SK-N-SH treated with all-trans-retinoic acid at 6 μM for 48 hours (cell line): Measurements from ENCODE around the gene CHMP3.

ENCODE experiments used
- ATAC-seq: fragments of 200-7000 bp; cut with Tn5 transposase; 3 replicates; pipeline ENCODE4 v1.9.1; 2020; ENCODE audit warnings: mild to moderate bottlenecking, moderate library complexity
- ARNTL ChIP-seq: fragments of 450-650 bp; formaldehyde crosslinking; IDR thresholded peaks from 2 replicates; pipeline ENCODE4 v1.5.0; 2020; ENCODE audit warnings: low read depth, mild to moderate bottlenecking, moderate library complexity, borderline replicate concordance
- BACH2 ChIP-seq: fragments of 250-450 bp; sonication (Bioruptor Pico); IDR thresholded peaks from 2 replicates; pipeline ENCODE4 v1.9.0; 2021; ENCODE audit warnings: mild to moderate bottlenecking, borderline replicate concordance
- CSDC2 ChIP-seq: fragments of 250-450 bp; sonication (Bioruptor Pico); IDR thresholded peaks from 2 replicates; pipeline ENCODE4 v1.5.0; 2020; ENCODE audit warnings: mild to moderate bottlenecking, moderate library complexity
- ESRRG ChIP-seq: fragments of 250-450 bp; sonication (Bioruptor Pico); IDR thresholded peaks from 2 replicates; pipeline ENCODE4 v1.6.1; 2021; ENCODE audit warnings: mild to moderate bottlenecking
- GLIS3 ChIP-seq: fragments of 250-450 bp; sonication (Bioruptor Pico); IDR thresholded peaks from 2 replicates; pipeline ENCODE4 v1.5.0; 2020; ENCODE audit warnings: mild to moderate bottlenecking, moderate library complexity
- ISL1 ChIP-seq: fragments of 250-450 bp; sonication (Bioruptor Pico); IDR thresholded peaks from 2 replicates; pipeline ENCODE4 v2.1.2; 2022; ENCODE audit warnings: mild to moderate bottlenecking, moderate library complexity
- OSR1 ChIP-seq: fragments of 250-450 bp; sonication (Bioruptor Pico); IDR thresholded peaks from 2 replicates; pipeline ENCODE4 v1.8.0; 2022; ENCODE audit warnings: moderate library complexity, mild to moderate bottlenecking, inconsistent platforms
- PPARA ChIP-seq: fragments of 250-450 bp; sonication (Bioruptor Pico); IDR thresholded peaks from 2 replicates; pipeline ENCODE4 v1.5.0; 2020; ENCODE audit warnings: mild to moderate bottlenecking, borderline replicate concordance
- RARB ChIP-seq: fragments of 250-450 bp; sonication (Bioruptor Pico); IDR thresholded peaks from 2 replicates; pipeline ENCODE4 v1.8.0; 2021; ENCODE audit warnings: mild to moderate bottlenecking, moderate library complexity
- SNAI2 ChIP-seq: fragments of 250-450 bp; sonication (Bioruptor Pico); IDR thresholded peaks from 2 replicates; pipeline ENCODE4 v1.5.0; 2020; ENCODE audit warnings: mild to moderate bottlenecking, moderate library complexity
- TCF4 ChIP-seq: fragments of 250-450 bp; sonication (Bioruptor Pico); IDR thresholded peaks from 2 replicates; pipeline ENCODE4 v1.8.0; 2021; ENCODE audit warnings: mild to moderate bottlenecking, moderate library complexity, borderline replicate concordance
- TOX ChIP-seq: fragments of 250-450 bp; sonication (Bioruptor Pico); IDR thresholded peaks from 2 replicates; pipeline ENCODE4 v1.8.0; 2021; ENCODE audit warnings: mild to moderate bottlenecking, moderate library complexity, borderline replicate concordance
- ZC3H10 ChIP-seq: fragments of 250-450 bp; sonication (Bioruptor Pico); IDR thresholded peaks from 2 replicates; pipeline ENCODE4 v1.5.1; 2021; ENCODE audit warnings: mild to moderate bottlenecking, moderate library complexity
- ZFP3 ChIP-seq: fragments of 250-450 bp; sonication (Bioruptor Pico); IDR thresholded peaks from 2 replicates; pipeline ENCODE4 v1.5.0; 2020; ENCODE audit warnings: mild to moderate bottlenecking, moderate library complexity
- ZFP30 ChIP-seq: fragments of 450-650 bp; formaldehyde crosslinking; IDR thresholded peaks from 2 replicates; pipeline ENCODE4 v1.5.0; 2022; ENCODE audit warnings: mild to moderate bottlenecking, moderate library complexity
- ZNF565 ChIP-seq: fragments of 450-650 bp; formaldehyde crosslinking; conservative IDR thresholded peaks from 2 replicates; pipeline ENCODE4 v1.5.0; 2020; ENCODE audit warnings: low read depth, mild to moderate bottlenecking, moderate library complexity
- ZNF70 ChIP-seq: fragments of 450-650 bp; formaldehyde crosslinking; IDR thresholded peaks from 2 replicates; pipeline ENCODE4 v1.5.0; 2020; ENCODE audit warnings: mild to moderate bottlenecking, moderate library complexity
- TF ChIP-seq, protein P1 (sequence below): fragments of 250-450 bp; sonication (Bioruptor Pico); IDR thresholded peaks from 2 replicates; pipeline ENCODE4 v1.8.0; 2021; ENCODE audit warnings: low read depth, mild to moderate bottlenecking, moderate library complexity, borderline replicate concordance
- TF ChIP-seq, protein P2 (sequence below): fragments of 250-450 bp; sonication (Bioruptor Pico); IDR thresholded peaks from 2 replicates; pipeline ENCODE4 v1.8.0; 2020; ENCODE audit warnings: mild to moderate bottlenecking, moderate library complexity, borderline replicate concordance
- TF ChIP-seq, protein P3 (sequence below): fragments of 250-450 bp; sonication (Bioruptor Pico); IDR thresholded peaks from 2 replicates; pipeline ENCODE4 v1.5.0; 2020; ENCODE audit warnings: mild to moderate bottlenecking, moderate library complexity
- TF ChIP-seq, protein P4 (sequence below): fragments of 250-450 bp; sonication (Bioruptor Pico); IDR thresholded peaks from 2 replicates; pipeline ENCODE4 v1.5.1; 2021; ENCODE audit warnings: mild to moderate bottlenecking, moderate library complexity
- TF ChIP-seq, protein P5 (sequence below): fragments of 250-450 bp; sonication (Bioruptor Pico); IDR thresholded peaks from 2 replicates; pipeline ENCODE4 v1.5.1; 2020; ENCODE audit warnings: low read depth, mild to moderate bottlenecking, moderate library complexity

The CHMP3 gene

DNA sequence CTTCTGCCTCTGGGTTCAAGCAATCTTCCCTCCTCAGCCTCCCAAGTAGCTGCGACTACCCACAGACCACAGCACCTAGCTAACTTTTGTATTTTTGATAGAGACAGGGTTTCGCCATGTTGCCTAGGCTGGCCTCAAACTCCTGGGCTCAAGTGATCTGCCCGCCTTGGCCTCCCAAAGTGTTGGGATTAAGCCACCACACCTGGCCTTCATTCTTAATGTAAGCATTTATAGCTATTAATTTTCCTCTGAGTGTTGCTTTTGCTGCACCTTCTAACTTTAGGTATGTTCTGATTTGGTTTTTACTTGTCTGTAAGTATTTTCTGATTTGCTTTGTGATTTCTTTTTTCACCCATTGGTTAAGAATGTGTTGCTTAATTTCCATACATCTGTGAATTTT, 29.7 kb downstream of the CHMP3 start:
- ATAC-seq: no peak

DNA sequence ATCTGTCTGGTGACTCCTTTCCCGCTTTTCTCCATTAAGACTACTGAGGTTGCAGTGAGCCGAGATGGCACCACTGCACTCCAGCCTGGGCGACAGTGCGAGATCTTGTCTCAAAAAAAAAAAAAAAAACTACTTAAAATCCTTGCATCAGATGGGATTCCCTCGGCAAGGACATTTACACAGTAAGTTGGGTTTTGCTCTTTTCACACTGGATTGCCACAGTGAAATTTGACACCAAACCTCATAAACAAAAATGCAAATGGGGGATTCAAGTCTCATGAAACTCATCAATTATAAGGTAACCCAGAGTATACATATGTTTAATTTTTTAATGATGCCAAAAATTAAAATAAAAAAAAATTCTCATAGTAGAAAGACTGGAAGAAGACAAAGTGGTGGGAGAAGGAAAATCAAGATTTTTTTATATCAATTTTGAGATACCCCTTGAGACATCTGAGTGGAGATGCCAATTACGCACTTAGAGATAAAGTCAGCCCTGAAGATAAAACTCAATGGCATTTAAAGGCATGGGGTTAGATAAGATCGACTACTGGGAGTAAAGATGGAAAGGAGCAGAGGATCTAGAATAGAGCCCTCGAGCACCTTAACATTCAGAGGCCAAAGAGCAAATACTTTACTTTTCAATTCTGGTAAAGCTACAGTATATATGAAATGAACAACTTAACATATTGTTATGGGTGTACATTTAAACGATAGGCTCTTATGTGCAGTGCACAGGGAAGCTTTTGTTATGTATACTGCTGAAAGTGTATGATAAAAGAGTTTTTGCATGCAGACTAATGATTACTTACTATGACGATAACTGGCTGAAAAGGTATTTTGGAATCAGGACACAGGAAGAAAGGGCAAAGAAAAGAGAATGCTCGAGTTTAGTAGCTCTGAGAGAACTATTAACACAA, 37.6 kb downstream of the CHMP3 start:
- no peak for ATAC-seq

More for the DNA sequence above, 29.7 kb downstream of the CHMP3 start:
- no peak for TF ChIP-seq TOX (CRISPR knock-in tag)
- no peak for TF ChIP-seq RARB (CRISPR knock-in tag)
- TF ChIP-seq ISL1 (CRISPR knock-in tag): no peak
- TF ChIP-seq ARNTL: no peak

DNA sequence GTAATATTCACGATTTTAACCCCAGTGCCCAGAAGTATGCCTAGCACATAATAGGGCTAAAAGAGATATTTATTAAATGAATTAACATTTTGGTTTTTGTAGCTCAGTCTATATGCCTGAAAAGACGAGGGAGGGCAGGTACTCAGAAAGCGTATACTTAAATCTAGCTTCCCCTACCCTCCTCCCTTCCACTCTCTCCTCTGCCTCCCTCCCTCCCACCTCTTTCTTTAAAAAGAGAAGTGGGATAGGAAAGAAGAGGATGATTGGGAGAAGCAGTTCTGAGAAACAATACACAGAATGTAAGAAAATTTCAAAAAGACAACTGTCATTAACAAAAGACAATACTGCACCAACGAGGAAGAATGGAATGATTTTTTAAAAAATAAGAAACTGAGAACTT, 39.8 kb downstream of the CHMP3 start:
- TF ChIP-seq TOX (CRISPR knock-in tag) (no peak), OSR1 (CRISPR knock-in tag) (no peak), ZNF70 (CRISPR knock-in tag) (no peak), ESRRG (CRISPR knock-in tag) (no peak), ZFP30 (no peak)
- TF ChIP-seq, protein P1, sequence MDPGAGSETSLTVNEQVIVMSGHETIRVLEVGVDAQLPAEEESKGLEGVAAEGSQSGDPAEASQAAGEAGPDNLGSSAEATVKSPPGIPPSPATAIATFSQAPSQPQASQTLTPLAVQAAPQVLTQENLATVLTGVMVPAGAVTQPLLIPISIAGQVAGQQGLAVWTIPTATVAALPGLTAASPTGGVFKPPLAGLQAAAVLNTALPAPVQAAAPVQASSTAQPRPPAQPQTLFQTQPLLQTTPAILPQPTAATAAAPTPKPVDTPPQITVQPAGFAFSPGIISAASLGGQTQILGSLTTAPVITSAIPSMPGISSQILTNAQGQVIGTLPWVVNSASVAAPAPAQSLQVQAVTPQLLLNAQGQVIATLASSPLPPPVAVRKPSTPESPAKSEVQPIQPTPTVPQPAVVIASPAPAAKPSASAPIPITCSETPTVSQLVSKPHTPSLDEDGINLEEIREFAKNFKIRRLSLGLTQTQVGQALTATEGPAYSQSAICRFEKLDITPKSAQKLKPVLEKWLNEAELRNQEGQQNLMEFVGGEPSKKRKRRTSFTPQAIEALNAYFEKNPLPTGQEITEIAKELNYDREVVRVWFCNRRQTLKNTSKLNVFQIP (CRISPR knock-in tag): no peak
- TF ChIP-seq, protein P2, sequence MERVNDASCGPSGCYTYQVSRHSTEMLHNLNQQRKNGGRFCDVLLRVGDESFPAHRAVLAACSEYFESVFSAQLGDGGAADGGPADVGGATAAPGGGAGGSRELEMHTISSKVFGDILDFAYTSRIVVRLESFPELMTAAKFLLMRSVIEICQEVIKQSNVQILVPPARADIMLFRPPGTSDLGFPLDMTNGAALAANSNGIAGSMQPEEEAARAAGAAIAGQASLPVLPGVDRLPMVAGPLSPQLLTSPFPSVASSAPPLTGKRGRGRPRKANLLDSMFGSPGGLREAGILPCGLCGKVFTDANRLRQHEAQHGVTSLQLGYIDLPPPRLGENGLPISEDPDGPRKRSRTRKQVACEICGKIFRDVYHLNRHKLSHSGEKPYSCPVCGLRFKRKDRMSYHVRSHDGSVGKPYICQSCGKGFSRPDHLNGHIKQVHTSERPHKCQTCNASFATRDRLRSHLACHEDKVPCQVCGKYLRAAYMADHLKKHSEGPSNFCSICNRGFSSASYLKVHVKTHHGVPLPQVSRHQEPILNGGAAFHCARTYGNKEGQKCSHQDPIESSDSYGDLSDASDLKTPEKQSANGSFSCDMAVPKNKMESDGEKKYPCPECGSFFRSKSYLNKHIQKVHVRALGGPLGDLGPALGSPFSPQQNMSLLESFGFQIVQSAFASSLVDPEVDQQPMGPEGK: no peak
- no peak for ATAC-seq

More for the DNA sequence above, 37.6 kb downstream of the CHMP3 start:
- TF ChIP-seq ZFP30 (no peak), PPARA (CRISPR knock-in tag) (no peak), ISL1 (CRISPR knock-in tag) (no peak), TCF4 (CRISPR knock-in tag) (no peak), OSR1 (CRISPR knock-in tag) (no peak)
- TF ChIP-seq, protein P3, sequence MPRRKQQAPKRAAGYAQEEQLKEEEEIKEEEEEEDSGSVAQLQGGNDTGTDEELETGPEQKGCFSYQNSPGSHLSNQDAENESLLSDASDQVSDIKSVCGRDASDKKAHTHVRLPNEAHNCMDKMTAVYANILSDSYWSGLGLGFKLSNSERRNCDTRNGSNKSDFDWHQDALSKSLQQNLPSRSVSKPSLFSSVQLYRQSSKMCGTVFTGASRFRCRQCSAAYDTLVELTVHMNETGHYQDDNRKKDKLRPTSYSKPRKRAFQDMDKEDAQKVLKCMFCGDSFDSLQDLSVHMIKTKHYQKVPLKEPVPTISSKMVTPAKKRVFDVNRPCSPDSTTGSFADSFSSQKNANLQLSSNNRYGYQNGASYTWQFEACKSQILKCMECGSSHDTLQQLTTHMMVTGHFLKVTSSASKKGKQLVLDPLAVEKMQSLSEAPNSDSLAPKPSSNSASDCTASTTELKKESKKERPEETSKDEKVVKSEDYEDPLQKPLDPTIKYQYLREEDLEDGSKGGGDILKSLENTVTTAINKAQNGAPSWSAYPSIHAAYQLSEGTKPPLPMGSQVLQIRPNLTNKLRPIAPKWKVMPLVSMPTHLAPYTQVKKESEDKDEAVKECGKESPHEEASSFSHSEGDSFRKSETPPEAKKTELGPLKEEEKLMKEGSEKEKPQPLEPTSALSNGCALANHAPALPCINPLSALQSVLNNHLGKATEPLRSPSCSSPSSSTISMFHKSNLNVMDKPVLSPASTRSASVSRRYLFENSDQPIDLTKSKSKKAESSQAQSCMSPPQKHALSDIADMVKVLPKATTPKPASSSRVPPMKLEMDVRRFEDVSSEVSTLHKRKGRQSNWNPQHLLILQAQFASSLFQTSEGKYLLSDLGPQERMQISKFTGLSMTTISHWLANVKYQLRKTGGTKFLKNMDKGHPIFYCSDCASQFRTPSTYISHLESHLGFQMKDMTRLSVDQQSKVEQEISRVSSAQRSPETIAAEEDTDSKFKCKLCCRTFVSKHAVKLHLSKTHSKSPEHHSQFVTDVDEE (CRISPR knock-in tag): no peak

DNA sequence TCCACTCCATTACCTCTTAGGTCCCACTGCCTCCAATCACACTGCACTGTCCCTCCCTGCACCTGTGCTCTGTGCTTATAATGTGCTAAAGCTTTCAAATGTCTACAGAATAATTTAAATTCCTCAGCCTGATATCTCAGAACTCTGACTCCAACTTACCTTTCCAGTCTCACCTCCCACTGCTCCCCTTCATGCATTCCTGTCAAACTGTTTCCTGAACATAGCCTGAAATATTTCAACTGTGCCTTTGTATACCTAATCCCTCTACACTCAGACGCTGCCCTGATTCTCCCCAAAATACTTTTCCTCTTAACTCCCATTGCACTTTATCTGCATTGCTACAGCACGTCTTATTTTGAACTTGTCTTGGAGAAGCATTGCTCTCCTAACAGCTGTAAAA, 40.5 kb downstream of the CHMP3 start:
- no peak for ATAC-seq
- TF ChIP-seq ZC3H10 (no peak), ZFP3 (no peak), ZFP30 (no peak), RARB (CRISPR knock-in tag) (no peak), GLIS3 (CRISPR knock-in tag) (no peak), SNAI2 (CRISPR knock-in tag) (no peak), CSDC2 (no peak), ZNF70 (CRISPR knock-in tag) (no peak), ZNF565 (CRISPR knock-in tag) (no peak), BACH2 (CRISPR knock-in tag) (no peak)
- TF ChIP-seq, protein P4, sequence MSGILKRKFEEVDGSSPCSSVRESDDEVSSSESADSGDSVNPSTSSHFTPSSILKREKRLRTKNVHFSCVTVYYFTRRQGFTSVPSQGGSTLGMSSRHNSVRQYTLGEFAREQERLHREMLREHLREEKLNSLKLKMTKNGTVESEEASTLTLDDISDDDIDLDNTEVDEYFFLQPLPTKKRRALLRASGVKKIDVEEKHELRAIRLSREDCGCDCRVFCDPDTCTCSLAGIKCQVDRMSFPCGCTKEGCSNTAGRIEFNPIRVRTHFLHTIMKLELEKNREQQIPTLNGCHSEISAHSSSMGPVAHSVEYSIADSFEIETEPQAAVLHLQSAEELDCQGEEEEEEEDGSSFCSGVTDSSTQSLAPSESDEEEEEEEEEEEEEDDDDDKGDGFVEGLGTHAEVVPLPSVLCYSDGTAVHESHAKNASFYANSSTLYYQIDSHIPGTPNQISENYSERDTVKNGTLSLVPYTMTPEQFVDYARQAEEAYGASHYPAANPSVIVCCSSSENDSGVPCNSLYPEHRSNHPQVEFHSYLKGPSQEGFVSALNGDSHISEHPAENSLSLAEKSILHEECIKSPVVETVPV (CRISPR knock-in tag): no peak
- TF ChIP-seq, protein P5, sequence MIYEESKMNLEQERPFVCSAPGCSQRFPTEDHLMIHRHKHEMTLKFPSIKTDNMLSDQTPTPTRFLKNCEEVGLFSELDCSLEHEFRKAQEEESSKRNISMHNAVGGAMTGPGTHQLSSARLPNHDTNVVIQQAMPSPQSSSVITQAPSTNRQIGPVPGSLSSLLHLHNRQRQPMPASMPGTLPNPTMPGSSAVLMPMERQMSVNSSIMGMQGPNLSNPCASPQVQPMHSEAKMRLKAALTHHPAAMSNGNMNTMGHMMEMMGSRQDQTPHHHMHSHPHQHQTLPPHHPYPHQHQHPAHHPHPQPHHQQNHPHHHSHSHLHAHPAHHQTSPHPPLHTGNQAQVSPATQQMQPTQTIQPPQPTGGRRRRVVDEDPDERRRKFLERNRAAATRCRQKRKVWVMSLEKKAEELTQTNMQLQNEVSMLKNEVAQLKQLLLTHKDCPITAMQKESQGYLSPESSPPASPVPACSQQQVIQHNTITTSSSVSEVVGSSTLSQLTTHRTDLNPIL (CRISPR knock-in tag): no peak
